GM12892 (cell line): ENCODE data around the gene FOXG1.

ENCODE experiments used
- POLR2A ChIP-seq: IDR thresholded peaks from 2 replicates; pipeline ENCODE4 v1.6.1; 2011; ENCODE audit warnings: low read depth, low read length, control low read depth
- POLR2AphosphoS5 ChIP-seq: IDR thresholded peaks from 2 replicates; pipeline ENCODE4 v1.6.1; 2011; ENCODE audit warnings: low read depth, low read length, control low read depth
- TAF1 ChIP-seq: IDR thresholded peaks from 2 replicates; pipeline ENCODE4 v1.6.1; 2011; ENCODE audit warnings: low read depth, mild to moderate bottlenecking, control low read depth, low read length, borderline replicate concordance

GRCh38 chr14:28780843-28781820 lies 14.5 kb downstream of the FOXG1 start:
- TF ChIP-seq POLR2A (no peak), POLR2AphosphoS5 (no peak), TAF1 (no peak)
